GM18507 (cell line): ENCODE measurements around the gene DEPDC1B.
"Not testable (repeated sequence)": the region's sequence is repeated elsewhere in the genome, so short reads cannot be mapped to it uniquely, and the experiment has no call there.

Experiments used
- DNase-seq: peaks from one replicate; pipeline ENCODE4 v3.0.0; 2011; ENCODE audit warnings: low read depth; ENCODE audit not compliant: insufficient read length; ENCODE audit errors: extremely low spot score
- FAIRE-seq: peaks from 2 replicates; lab custom pipeline; 2011; peaks lifted over from hg19 to GRCh38; lab: Jason Lieb, UNC

Gene DEPDC1B

DNA sequence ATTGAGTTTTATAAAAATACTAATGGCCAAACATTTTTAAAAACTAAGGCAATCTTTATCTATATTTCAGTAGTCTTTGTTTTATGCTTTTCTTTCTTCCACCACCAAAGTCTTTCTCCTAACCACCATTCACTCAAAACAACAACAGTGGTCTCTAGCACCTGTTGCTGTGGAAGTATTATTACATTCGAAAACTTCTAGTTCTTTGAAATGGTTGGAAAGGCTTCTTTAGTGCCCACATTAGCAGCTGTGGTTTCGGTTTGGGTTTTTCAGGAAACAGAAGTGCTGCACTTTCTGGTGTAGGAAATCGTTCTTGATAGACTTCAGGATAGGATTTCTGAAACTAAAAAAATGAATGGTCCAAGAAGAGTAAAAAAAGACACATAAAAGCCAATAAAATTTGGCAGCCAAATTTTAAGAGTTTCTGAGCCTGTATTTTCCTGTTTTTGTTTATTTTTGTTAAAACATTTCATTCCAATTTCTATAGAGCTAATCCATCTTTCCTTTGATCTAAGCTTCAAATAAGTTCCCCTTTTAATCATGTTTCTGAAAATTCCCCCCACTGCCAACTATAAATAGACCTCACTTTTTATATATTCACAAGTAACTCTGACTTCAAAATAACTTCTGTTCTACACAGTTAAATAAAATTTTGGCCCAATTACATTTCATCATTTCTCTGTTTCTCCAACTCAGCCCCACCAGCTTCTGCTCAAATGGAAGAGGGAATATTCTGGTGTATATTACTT is 102.2 kb downstream of the DEPDC1B start:
- peak; percentile 71 for FAIRE-seq
- no peak for DNase-seq

DNA sequence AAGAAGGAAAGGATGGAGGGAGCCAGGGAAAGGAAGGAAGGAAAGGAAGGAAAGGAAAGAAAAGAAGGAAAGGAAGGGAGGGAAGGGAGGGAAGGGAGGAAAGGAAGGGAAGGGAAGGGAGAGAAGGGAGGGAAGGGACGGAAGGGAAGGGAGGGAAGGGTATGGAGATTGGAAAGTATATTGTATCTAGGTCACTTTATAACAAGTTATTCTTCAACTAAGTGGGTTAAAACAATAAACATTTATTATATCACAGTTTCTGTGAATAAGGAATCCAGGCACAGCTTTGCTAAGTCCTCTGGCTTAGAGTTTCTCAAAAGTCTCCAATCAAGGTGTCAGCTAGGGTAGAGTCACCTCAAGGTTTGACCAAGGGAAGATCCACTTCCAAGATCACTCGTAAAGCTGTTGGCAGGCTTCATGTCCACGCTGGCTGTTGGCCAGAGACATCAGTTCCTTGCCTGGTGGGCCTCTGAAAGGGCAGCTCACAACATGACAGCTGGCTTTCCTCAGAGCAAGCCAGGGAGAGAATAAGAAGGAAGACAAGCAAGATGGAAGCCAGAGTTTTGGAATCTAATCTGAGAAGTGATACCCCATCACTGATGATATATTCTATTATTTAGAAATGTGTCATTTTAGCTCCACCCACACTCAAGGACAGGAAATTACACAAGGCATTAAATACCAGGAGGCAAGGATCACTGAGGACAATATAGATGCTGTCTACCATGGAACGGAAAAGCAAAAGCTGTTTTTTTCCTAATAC is 105.1 kb downstream of the DEPDC1B start:
- DNase-seq = no peak
- no peak for FAIRE-seq

DNA sequence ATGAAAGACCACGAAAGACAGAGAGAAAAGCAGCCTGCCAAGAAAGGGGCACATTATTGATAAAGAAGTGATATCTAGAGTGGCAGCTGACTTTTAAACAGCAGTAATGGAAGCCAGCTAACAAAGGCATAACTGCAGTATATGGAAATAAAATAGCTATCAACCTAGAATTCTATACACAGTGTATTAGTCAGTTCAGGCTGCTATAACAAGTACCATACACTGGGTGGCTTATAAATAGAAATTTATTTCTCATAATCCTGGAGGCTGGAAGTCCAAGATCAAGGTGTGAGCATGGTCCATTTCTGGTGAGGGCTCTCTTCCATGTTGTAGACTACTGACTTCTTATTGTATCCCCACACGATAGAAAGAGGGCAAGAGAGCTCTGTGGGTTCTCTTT is 109.8 kb downstream of the DEPDC1B start:
- no peak for FAIRE-seq
- DNase-seq = no peak

DNA sequence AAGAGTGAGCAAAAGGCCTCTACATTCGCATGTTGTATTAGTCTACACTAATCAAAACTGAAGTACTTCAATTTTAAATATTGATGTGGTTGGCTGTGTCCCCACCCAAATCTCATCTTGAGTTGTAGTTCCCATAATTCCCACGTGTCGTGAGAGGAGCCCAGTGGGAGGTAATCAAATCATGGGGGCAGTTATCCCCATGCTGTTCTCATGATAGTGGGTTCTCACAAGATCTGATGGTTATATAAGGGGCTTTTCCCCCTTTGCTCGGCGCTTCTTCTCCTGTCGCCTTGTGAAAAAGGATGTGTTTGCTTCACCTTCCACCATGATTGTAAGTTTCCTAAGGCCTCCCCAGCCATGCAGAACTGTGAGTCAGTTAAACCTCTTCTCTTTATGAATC is 112.7 kb downstream of the DEPDC1B start:
- not testable (repeated sequence) for DNase-seq, FAIRE-seq

DNA sequence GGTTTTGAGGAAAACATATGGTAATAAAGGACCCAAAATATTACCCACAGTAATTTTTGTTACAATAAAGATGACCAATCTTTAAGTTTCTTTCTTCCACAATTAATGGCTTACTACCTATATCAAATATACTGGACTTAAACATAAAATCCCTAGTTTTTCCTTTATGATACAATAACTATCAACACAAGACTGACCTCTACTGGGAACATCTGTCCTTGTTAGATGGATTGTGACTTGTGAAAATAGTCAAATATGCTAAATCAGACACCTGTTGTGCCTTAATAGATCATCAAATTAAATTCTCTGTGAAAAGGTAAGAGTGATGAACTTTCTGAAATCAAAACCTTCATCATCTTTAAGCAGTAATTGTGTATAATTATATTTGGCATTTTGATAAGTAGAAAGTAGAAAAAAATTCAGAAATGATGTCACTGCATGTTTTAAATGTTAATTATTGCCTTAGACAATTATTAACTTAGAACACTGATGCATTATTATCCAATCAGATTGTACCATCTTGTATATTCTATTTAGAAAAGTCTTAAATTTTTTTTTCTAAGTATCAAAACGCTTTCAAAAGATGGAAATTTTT is 113.6 kb downstream of the DEPDC1B start:
- FAIRE-seq = peak; percentile 51
- no peak for DNase-seq

DNA sequence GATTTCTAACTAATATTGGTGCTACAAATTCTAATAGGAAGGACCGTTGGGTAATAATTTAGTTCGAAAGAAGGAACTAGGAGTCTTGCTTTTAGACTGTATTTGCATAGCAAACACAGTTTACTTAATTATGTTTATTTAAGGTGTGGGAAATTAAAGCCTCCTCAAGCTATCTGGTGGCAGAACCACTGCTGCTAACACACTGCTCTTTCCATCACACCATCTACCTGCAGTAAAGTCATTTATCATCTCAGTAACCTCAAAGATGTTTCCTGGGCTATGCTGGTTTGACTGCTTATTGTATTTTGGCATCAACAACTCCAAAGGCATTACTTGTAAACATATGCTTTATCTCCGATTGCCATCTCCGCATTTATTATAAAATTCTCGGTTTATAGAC is 114.3 kb downstream of the DEPDC1B start:
- DNase-seq = no peak
- FAIRE-seq = no peak

DNA sequence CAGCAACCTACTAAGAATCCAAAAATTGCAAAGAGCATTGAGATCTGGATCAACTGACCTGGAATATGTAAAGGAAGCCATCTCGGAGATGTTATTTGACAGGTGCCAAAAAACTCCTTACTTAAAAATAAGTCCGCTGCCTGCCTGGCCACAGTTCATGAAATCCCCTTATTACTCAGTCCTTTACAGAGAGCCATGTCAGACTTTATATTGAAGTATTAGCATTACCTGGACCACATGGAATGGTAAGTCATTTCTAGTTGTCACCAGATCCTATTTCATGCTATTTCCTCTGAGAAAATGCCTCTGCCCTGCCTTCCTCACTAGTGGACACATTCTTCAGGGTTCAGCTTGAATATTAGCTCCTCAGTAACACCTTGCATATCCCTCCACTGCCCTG is 115.7 kb downstream of the DEPDC1B start:
- FAIRE-seq = no peak
- no peak for DNase-seq

DNA sequence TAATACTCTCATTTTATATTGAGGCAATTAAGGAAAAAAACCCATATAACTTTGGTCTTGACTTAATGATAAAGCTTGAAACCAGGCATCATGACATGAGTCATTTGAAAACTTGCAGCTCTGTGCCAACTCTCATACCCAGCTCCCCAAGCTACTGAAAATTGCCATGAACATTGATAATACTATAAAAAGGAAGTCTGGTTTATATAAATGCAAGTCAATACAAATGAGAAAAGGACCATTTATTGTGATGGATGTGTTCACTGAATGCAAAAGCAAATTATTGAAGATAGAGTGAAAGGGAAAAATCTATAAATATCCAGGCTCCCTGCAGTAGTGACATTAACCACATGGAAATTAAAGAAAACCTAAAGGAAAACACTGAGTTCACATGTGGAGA is 116.3 kb downstream of the DEPDC1B start:
- FAIRE-seq (no peak), DNase-seq (no peak)

DNA sequence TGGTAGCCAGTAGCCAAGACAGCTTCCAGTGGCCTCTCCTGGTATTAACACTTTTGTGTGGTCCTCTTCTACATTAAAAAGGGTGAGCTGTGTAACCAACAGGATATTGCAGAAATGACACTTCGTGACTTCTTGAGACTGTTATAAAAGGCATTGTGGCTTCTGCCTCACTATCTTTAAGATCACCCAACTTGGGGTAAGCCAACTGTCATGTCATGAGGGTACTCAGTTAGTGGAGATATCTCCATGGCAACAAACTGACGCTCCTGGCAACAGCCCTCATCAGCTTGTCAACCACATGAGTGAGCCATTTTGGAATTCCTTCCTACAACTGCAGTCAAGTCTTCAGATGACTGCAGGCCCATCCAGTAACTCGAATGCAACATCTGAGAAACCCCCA is 121.7 kb downstream of the DEPDC1B start:
- FAIRE-seq = no peak
- no peak for DNase-seq

DNA sequence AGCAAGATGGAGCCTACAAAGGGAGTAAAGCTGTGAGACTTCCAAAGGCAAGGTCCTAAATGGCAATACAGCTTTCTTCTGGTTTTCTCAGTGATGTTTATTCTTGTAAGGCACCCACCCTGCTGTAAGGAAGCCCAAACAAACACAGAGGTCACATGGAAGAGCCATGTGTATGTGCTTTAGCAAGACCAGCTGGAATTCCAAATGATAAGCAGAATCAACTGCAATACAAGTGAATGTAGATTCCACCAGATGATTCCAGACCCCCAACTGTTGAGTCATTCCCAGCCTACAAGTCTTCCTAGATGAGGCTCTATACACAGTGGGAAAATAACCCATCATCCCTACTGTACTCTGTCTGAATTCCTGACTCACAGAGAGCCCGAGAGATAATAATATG is 122.8 kb downstream of the DEPDC1B start:
- DNase-seq (no peak), FAIRE-seq (no peak)

DNA sequence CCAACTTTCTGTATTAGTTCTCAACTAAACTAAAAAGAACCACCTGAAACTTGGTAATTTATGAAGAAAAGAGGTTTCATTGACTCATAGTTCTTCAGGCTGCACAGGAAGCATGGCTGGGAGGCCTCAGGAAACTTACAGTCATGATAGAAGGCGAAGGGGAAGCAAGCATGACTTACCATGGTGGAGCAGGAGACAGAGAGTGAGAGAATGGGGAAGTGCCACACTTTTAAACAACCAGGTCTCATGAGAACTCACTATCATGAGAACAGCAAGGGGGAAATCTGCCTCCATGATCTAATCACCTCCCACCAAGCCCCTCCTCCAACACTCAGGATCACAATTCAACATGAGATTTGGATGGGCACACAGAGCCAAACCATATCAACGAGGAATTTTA is 123.5 kb downstream of the DEPDC1B start:
- FAIRE-seq = no peak
- DNase-seq = no peak

DNA sequence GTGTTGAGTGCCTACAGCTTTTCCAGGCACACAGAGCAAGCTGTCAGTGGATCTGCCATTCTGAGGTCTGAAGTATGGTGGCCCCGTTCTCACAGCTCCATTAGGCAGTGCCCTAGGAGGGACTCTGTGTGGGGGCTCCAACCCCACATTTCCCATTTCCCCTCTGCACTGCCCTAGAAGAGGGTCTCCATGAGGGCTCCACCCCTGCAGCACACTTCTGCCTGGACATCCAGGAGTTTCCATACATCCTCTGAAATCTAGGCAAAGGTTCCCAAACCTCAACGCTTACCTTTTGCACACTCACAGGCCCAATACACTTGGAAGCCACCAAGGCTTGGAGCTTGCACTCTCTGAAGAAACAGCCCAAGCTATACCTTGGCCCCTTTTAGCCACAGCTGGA is 131.3 kb downstream of the DEPDC1B start:
- no peak for FAIRE-seq
- no peak for DNase-seq

DNA sequence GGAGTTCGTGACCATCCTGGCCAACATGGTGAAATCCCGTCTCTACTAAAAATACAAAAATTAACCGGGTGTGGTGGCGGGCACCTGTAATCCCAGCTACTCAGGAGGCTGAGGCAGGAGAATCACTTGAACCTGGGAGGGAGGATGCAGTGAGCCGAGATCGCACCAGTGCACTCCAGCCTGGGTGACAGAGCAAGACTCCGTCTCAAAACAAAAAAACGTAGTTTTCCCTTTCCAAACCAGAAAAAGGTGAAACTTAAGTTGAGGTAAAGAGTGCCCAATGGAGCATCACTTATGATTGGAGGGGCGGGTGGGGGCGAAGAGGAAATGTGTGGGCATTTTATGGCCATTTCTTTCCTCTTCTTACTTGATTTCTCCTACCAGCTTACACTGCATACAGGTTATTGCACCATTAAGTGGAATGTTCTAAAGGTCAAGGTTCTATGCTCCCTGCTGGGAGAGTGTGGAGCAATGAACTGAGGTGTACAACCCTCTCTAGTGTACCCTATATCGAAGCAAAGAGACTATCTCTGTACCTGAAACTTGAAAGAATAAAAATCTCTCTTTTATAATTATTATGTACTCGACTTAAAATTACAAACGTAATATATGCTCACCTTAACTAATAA is 136.2 kb downstream of the DEPDC1B start:
- DNase-seq (no peak), FAIRE-seq (no peak)

DNA sequence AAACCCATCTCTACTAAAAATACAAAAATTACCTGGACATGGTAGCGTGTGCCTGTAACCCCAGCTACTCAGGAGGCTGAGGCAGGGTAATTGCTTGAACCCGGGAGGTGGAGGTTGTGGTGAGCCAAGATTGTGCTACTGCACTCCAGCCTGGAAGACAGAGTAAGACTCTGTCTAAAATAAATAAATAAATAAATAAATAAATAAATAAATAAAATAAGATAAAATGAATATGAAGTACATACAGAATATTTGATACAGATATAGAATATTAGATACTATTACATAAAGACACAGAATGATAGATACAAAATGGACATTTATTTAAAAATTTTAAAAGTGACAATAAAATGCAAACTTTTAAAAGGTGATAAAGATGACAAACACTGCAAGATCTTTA is 146.7 kb downstream of the DEPDC1B start:
- not testable (repeated sequence) for FAIRE-seq, DNase-seq

DNA sequence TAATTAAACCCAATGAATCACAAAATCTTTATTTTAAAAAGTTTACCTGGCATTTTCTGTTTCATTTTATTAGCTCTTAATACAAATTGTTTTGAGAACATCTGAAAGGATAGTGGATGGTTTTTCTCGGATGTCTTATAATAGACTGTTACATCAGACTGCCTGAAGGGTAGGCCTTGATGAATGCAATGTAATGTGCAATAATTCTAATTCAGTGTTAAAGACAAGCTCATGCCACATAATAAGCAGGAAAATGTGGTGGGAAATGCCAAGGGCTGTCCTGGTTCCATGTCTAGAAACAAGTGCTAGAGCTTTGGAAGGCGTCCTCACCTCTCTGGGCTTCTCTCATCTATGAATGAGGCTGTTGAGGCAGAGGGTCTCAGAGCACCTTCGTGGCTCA is 148.1 kb downstream of the DEPDC1B start:
- FAIRE-seq = no peak
- DNase-seq = no peak

DNA sequence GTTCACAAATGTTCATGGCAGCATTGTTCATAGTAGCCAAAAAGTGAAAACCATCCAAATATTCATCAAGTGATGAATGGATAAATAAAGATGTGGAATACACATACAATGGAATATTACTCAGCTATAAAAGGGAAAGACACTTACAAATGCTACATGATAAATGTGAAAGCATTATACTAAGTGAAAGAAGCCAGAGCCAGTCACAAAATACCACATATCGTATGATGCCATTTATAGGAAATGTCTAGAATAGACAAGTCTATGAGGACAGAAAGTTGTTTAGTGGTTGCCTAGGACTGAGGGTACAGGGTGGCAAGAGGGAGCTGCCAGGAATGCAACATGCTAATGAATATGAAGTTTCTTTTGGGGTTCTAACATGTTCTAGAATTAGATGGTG is 148.7 kb downstream of the DEPDC1B start:
- no peak for DNase-seq
- no peak for FAIRE-seq

DNA sequence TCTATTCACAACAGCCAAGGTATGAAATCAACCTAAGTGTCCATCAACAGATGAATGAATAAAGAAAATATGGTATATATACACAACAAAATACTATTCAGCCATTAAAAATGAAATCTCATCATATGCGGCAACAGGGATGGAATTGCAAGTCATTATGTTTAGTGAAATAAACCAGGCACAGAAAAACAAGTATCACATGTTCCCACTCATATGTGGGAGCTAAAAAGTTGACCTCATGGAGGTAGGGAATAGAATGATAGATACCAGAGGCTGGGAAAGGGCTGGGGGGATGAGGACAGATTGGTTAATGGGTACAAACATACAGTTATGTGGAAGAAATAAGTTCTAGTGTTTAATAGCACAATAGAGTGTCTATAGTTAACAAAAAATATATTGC is 149.7 kb downstream of the DEPDC1B start:
- DNase-seq = no peak
- FAIRE-seq = no peak

DNA sequence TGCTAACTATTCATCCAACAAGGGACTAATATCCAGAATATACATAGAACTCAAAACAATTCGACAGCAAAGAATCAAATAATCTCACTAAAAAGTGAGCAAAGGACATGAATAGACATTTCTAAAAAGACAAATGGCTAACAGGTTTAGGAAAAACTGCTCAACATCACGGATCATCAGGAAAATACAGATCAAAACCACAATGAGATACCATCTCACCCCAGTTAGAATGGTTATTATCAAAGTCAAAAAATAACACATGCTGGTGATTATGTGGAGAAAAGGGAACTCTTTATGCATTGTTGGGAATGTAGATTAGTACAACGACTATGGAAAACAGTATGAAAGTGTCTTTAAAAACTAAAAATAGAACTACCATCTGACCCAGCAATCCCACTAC is 150.1 kb downstream of the DEPDC1B start:
- FAIRE-seq (no peak), DNase-seq (no peak)
